KMS-11 (cell line): Measurements from ENCODE around the gene HOXB2.
A peak's percentile ranks its signal among the peaks of the same experiment; 100 is the strongest.

ENCODE experiments used
- H2AFZ ChIP-seq: fragments of 200-600 bp; sonication (generic); 2 replicates; pipeline ENCODE4 v1.6.1; 2016; ENCODE audit warnings: antibody characterized with exemption, mixed run types, low read depth
- H3K27ac ChIP-seq: fragments of 200-600 bp; sonication (generic); 2 replicates; pipeline ENCODE4 v1.6.1; 2016; ENCODE audit warnings: mild to moderate bottlenecking, mixed run types
- H3K27me3 ChIP-seq: fragments of 200-600 bp; sonication (generic); 2 replicates; pipeline ENCODE4 v1.6.1; 2017; ENCODE audit warnings: mild to moderate bottlenecking, low read depth, mixed run types, moderate library complexity; ENCODE audit not compliant: insufficient read depth
- H3K36me3 ChIP-seq: fragments of 200-600 bp; sonication (generic); 2 replicates; pipeline ENCODE4 v1.6.1; 2017; ENCODE audit warnings: mild to moderate bottlenecking, mixed run types; ENCODE audit not compliant: insufficient read depth
- H3K4me1 ChIP-seq: fragments of 200-600 bp; sonication (generic); 2 replicates; pipeline ENCODE4 v1.6.1; 2016; ENCODE audit warnings: mild to moderate bottlenecking, low read depth, mixed run types; ENCODE audit not compliant: poor library complexity, severe bottlenecking
- H3K4me2 ChIP-seq: fragments of 200-600 bp; sonication (generic); 2 replicates; pipeline ENCODE4 v1.7.0; 2016; ENCODE audit warnings: mild to moderate bottlenecking, mixed run types
- H3K4me3 ChIP-seq: fragments of 200-600 bp; sonication (generic); IDR thresholded peaks from 2 replicates; pipeline ENCODE4 v1.6.1; 2017; ENCODE audit warnings: low read depth, low read length, mixed read lengths; ENCODE audit not compliant: insufficient read depth
- H3K79me2 ChIP-seq: fragments of 200-600 bp; sonication (generic); 2 replicates; pipeline ENCODE4 v1.6.1; 2016; ENCODE audit warnings: low read depth, mixed run types; ENCODE audit not compliant: insufficient read depth
- H3K9ac ChIP-seq: fragments of 200-600 bp; sonication (generic); 2 replicates; pipeline ENCODE4 v1.6.1; 2016; ENCODE audit warnings: mild to moderate bottlenecking, mixed run types
- H4K20me1 ChIP-seq: fragments of 200-600 bp; sonication (generic); 2 replicates; pipeline ENCODE4 v1.6.1; 2016; ENCODE audit warnings: mild to moderate bottlenecking, mixed run types; ENCODE audit not compliant: insufficient read depth
- CTCF ChIP-seq: fragments of 200-600 bp; sonication (generic); conservative IDR thresholded peaks from 2 replicates; pipeline ENCODE4 v1.6.1; 2017; ENCODE audit warnings: low read depth, mild to moderate bottlenecking, antibody characterized with exemption, low read length, moderate library complexity, mixed read lengths

HOXB2 gene

GRCh38 chr17:48545022-48545375, at the start of gene HOXB2:
TSS of gene HOXB2 (minus strand) at chr17:48545109. CDS start at chr17:48544911, 198 bp downstream.
- H3K4me3 ChIP-seq = no peak within 1 kb of the TSS
- H3K9ac ChIP-seq = no peak within 1 kb of the TSS
- no peaks in the 10 kb centered on the region for H3K4me1 ChIP-seq
- no peaks in the 10 kb centered on the region for H4K20me1 ChIP-seq
- no peak for TF ChIP-seq CTCF
- no peaks in the 10 kb centered on the region for H3K79me2 ChIP-seq
- H3K36me3 ChIP-seq = no peaks in the 10 kb centered on the region
- no peak within 1 kb of the TSS for H2AFZ ChIP-seq
- peaks cover 7% of the 10 kb centered on the region; the same call in 1 of the 2 replicates for H3K27me3 ChIP-seq
- H3K27ac ChIP-seq = no peak within 1 kb of the TSS
- no peak within 1 kb of the TSS for H3K4me2 ChIP-seq

- Histone ChIP-seq H3K27ac (no peak overlapping the region), H3K36me3 (no peaks in the 10 kb centered on the region), H4K20me1 (no peaks in the 10 kb centered on the region), H3K79me2 (no peaks in the 10 kb centered on the region), H2AFZ (peak overlapping the region; percentile 79), H3K4me2 (peak overlapping the region; percentile 47), H3K4me3 (no peak overlapping the region), H3K9ac (no peak overlapping the region), H3K27me3 (peaks cover 25% of the 10 kb centered on the region), H3K4me1 (peaks cover 5% of the 10 kb centered on the region)
- TF ChIP-seq CTCF = peak; percentile 75
These were observed 49.1 kb upstream of the HOXB2 start for GRCh38 chr17:48593840-48594537.

GRCh38 chr17:48593126-48593829, 48.4 kb upstream of the HOXB2 start, which contains the start of gene HOXB5:
TSS of gene HOXB5 (minus strand) at chr17:48593779. CDS start at chr17:48593682, 97 bp downstream.
- Histone ChIP-seq H3K79me2 (no peaks in the 10 kb centered on the region), H3K4me2 (peak within 1 kb of the TSS; percentile 71), H3K27ac (no peak within 1 kb of the TSS), H2AFZ (peak within 1 kb of the TSS; percentile 79), H3K36me3 (no peaks in the 10 kb centered on the region), H3K4me1 (peaks cover 5% of the 10 kb centered on the region), H4K20me1 (no peaks in the 10 kb centered on the region), H3K27me3 (peaks cover 17% of the 10 kb centered on the region), H3K4me3 (no peak within 1 kb of the TSS), H3K9ac (no peak within 1 kb of the TSS)
- TF ChIP-seq CTCF = no peak

GRCh38 chr17:48592577-48592976, 47.7 kb upstream of the HOXB2 start:
- no peak overlapping the region for H3K4me3 ChIP-seq
- no peak overlapping the region for H3K9ac ChIP-seq
- H3K79me2 ChIP-seq = no peaks in the 10 kb centered on the region
- peaks cover 5% of the 10 kb centered on the region for H3K4me1 ChIP-seq
- H2AFZ ChIP-seq = no peak overlapping the region
- no peaks in the 10 kb centered on the region for H3K36me3 ChIP-seq
- H3K27me3 ChIP-seq = peaks cover 10% of the 10 kb centered on the region
- no peak overlapping the region for H3K27ac ChIP-seq
- H4K20me1 ChIP-seq = no peaks in the 10 kb centered on the region
- no peak overlapping the region for H3K4me2 ChIP-seq
- no peak for TF ChIP-seq CTCF
